ENCODE measurements around the gene LSM14A.

LSM14A gene

DNA sequence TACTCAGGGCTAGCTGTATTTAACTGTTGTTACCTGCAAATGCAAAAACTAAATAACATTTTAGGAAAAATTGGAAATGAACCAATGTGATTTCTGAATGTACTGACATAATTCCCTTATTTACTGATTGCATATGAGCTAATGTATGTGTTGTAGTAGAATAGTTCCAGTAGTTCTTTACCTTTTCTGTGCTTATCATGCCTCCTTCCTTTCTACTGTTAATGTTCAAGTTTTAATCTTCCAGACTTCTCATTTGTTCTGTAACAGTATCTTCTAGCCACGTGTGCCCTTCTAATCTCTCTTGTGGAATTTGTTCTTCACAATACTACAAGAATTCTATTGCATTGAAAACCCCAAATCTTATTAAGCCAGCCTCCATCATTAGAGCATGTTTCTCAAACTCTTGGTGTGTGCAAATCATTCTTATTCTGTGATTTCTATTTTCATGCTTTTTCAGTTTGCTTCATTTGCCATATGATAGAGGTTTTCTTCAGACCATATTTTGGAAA is 17.7 kb downstream of the LSM14A start:
- no peak for TF ChIP-seq TEAD4 (IDR thresholded peaks at IDR 0.05)

DNA sequence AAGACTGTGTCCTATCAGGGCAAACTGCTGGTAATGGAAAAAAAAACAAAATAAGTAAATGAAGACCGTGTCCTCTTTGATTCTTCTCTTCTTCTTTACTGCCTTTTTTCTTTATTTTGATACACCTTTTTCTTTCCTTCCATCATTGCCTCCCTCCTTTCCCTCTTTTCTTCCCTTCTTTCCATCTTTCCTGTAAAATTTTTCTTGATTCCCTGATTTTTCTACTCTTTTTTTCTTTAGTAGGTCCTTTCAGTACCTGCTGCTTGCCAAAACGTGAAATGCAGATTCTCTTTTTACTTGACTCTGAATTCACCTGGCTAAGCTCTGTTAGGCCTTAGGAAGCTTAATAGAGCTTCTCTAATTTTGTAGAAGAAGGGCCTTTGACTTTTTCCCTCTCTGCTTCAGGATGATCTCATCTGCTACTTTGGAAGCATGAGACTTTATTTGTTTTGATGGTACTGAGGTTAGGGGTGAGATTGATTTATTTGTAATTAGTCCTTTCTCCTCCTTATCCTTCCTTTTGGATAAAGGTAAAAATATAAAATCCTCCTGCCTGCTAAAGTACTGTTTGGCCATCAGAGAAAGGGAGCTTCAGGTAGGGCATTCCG is 19.2 kb downstream of the LSM14A start:
- no peak for TF ChIP-seq YY1 (IDR thresholded peaks at IDR 0.05; ENCODE audit: low read depth)
- TF ChIP-seq, protein P1, sequence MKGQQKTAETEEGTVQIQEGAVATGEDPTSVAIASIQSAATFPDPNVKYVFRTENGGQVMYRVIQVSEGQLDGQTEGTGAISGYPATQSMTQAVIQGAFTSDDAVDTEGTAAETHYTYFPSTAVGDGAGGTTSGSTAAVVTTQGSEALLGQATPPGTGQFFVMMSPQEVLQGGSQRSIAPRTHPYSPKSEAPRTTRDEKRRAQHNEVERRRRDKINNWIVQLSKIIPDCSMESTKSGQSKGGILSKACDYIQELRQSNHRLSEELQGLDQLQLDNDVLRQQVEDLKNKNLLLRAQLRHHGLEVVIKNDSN (IDR thresholded peaks at IDR 0.05), result no peak
- TF ChIP-seq FOXM1 (IDR thresholded peaks at IDR 0.05; ENCODE audit: borderline replicate concordance, low read depth), result no peak
- TF ChIP-seq, protein P2, sequence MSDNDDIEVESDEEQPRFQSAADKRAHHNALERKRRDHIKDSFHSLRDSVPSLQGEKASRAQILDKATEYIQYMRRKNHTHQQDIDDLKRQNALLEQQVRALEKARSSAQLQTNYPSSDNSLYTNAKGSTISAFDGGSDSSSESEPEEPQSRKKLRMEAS (IDR thresholded peaks at IDR 0.05), result no peak
- no peak for TF ChIP-seq TAF1 (IDR thresholded peaks at IDR 0.05; ENCODE audit: low read depth)
- TF ChIP-seq CREB1 (IDR thresholded peaks at IDR 0.05; ENCODE audit: low read depth), result no peak
- no peak for TF ChIP-seq TEAD4 (IDR thresholded peaks at IDR 0.05)
- no peak for TF ChIP-seq EGR1 (IDR thresholded peaks at IDR 0.05)
- no peak for TF ChIP-seq CEBPB (IDR thresholded peaks at IDR 0.05)
- TF ChIP-seq RAD21 (IDR thresholded peaks at IDR 0.05; ENCODE audit: low read depth), result no peak
- TF ChIP-seq TCF12 (IDR thresholded peaks at IDR 0.05; ENCODE audit: low read depth), result no peak
- no peak for TF ChIP-seq NFIC (IDR thresholded peaks at IDR 0.05)
- no peak for TF ChIP-seq ZBTB7A (IDR thresholded peaks at IDR 0.05; ENCODE audit: low read depth)
- TF ChIP-seq EP300 (IDR thresholded peaks at IDR 0.05; ENCODE audit: borderline replicate concordance), result no peak
- TF ChIP-seq, protein P3, sequence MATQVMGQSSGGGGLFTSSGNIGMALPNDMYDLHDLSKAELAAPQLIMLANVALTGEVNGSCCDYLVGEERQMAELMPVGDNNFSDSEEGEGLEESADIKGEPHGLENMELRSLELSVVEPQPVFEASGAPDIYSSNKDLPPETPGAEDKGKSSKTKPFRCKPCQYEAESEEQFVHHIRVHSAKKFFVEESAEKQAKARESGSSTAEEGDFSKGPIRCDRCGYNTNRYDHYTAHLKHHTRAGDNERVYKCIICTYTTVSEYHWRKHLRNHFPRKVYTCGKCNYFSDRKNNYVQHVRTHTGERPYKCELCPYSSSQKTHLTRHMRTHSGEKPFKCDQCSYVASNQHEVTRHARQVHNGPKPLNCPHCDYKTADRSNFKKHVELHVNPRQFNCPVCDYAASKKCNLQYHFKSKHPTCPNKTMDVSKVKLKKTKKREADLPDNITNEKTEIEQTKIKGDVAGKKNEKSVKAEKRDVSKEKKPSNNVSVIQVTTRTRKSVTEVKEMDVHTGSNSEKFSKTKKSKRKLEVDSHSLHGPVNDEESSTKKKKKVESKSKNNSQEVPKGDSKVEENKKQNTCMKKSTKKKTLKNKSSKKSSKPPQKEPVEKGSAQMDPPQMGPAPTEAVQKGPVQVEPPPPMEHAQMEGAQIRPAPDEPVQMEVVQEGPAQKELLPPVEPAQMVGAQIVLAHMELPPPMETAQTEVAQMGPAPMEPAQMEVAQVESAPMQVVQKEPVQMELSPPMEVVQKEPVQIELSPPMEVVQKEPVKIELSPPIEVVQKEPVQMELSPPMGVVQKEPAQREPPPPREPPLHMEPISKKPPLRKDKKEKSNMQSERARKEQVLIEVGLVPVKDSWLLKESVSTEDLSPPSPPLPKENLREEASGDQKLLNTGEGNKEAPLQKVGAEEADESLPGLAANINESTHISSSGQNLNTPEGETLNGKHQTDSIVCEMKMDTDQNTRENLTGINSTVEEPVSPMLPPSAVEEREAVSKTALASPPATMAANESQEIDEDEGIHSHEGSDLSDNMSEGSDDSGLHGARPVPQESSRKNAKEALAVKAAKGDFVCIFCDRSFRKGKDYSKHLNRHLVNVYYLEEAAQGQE (IDR thresholded peaks at IDR 0.05; ENCODE audit: low read depth), result no peak

DNA sequence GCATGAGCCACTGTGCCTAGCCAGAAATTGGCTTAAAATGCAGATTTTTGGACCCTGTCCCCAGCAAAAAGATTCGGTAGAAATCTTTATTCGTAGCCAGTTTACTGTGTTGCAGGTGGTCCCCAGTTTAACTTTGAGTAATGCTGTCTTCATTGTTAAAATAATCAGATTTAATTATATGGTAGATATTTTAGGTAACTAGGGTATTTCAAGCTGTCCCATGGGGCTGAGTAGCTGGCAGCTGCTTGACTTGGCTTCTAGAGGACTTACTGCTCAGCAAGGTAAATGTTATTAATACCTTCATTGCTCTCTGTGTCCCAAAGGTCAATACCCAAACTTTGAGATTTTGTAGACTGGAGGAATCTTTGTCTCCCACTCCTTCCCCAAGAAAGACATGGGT is 21.1 kb downstream of the LSM14A start:
- TF ChIP-seq, protein P3 (IDR thresholded peaks at IDR 0.05; ENCODE audit: low read depth), result no peak
- TF ChIP-seq EP300 (IDR thresholded peaks at IDR 0.05; ENCODE audit: borderline replicate concordance), result no peak
- no peak for TF ChIP-seq NFIC (IDR thresholded peaks at IDR 0.05)
- no peak for TF ChIP-seq CREB1 (IDR thresholded peaks at IDR 0.05; ENCODE audit: low read depth)
- no peak for TF ChIP-seq RAD21 (IDR thresholded peaks at IDR 0.05; ENCODE audit: low read depth)

DNA sequence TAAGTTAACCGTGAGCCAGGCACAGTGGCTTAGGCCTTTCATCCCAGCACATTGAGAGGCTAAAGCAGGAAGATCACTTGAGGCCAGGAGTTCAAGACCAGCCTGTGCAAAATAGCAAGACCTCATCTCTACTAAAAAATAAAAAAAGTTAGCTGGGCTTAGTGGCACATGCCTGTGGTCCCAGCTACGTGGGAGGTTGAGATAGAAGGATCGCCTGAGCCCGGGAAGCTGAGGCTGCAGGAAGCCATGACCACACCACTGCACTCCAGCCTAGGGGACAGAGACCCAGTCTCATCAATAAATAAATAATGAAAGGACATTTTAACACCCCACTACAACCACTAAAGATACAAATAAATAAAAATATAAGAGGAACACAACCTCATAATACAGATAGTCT is 21.6 kb downstream of the LSM14A start:
- no peak for TF ChIP-seq CREB1 (IDR thresholded peaks at IDR 0.05; ENCODE audit: low read depth)
- TF ChIP-seq EGR1 (IDR thresholded peaks at IDR 0.05), result no peak
- no peak for TF ChIP-seq ZBTB7A (IDR thresholded peaks at IDR 0.05; ENCODE audit: low read depth)
- no peak for TF ChIP-seq RAD21 (IDR thresholded peaks at IDR 0.05; ENCODE audit: low read depth)
- no peak for TF ChIP-seq NFIC (IDR thresholded peaks at IDR 0.05)
- no peak for TF ChIP-seq TCF12 (IDR thresholded peaks at IDR 0.05; ENCODE audit: low read depth)
- TF ChIP-seq FOXM1 (IDR thresholded peaks at IDR 0.05; ENCODE audit: borderline replicate concordance, low read depth), result no peak
- TF ChIP-seq CEBPB (IDR thresholded peaks at IDR 0.05), result no peak
- TF ChIP-seq, protein P1 (IDR thresholded peaks at IDR 0.05), result no peak
- no peak for TF ChIP-seq EP300 (IDR thresholded peaks at IDR 0.05; ENCODE audit: borderline replicate concordance)
- no peak for TF ChIP-seq TAF1 (IDR thresholded peaks at IDR 0.05; ENCODE audit: low read depth)
- TF ChIP-seq, protein P2 (IDR thresholded peaks at IDR 0.05), result no peak
- TF ChIP-seq, protein P3 (IDR thresholded peaks at IDR 0.05; ENCODE audit: low read depth), result no peak
- no peak for TF ChIP-seq YY1 (IDR thresholded peaks at IDR 0.05; ENCODE audit: low read depth)
- no peak for TF ChIP-seq TEAD4 (IDR thresholded peaks at IDR 0.05)

DNA sequence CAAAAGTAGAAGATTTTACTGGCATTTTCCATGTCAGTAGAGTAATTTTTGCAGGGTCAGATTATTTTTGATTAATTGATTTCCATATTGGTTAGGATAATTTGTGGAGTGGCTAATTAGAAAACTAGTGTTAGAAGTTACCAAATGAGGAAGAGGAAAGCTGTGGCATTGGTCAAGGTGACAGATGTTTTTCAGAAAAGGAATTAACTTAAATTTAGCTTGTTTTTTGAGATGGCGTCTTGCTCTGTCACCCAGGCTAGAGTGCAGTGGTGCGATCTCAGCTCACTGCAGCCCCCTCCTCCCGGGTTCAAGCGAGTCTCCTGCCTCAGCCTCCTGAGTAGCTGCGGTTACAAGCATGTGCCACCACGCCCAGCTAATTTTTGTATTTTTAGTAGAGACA is 28.8 kb downstream of the LSM14A start:
- no peak for TF ChIP-seq FOXM1 (IDR thresholded peaks at IDR 0.05; ENCODE audit: borderline replicate concordance, low read depth)
